ENCODE results near the gene NCKAP5. TPM values are rescaled to one million over a fixed set of nuclear protein-coding genes. Genes with fewer than 3 reads are reported as not detected.

NCKAP5 gene
- total RNA-seq, 2 donors from 2014 or later, result not detected

- Mint-ChIP-seq H3K36me3 (no peaks in the 10 kb centered on the region), H3K27ac (no peak overlapping the region), H3K9me3 (peaks cover 3% of the 10 kb centered on the region), H3K4me1 (ENCODE audit: low read depth in 2 of 2) (no peaks in the 10 kb centered on the region), H3K4me3 (no peak overlapping the region), H3K27me3 (no peaks in the 10 kb centered on the region)
- ATAC-seq, result no peak
- no peak for DNase-seq (ENCODE audit: low spot score)
These were observed 5.7 kb downstream of the NCKAP5 start for GRCh38 chr2:133562558-133562957.

GRCh38 chr2:133561045-133561852, 7.0 kb downstream of the NCKAP5 start:
- no peak for DNase-seq (ENCODE audit: low spot score)
- Mint-ChIP-seq H3K36me3 (no peaks in the 10 kb centered on the region), H3K9me3 (peaks cover 7% of the 10 kb centered on the region), H3K4me3 (no peak overlapping the region), H3K27me3 (no peaks in the 10 kb centered on the region), H3K4me1 (ENCODE audit: low read depth in 2 of 2) (no peaks in the 10 kb centered on the region), H3K27ac (no peak overlapping the region)
- no peak for ATAC-seq

- Mint-ChIP-seq H3K9me3 (peaks cover 7% of the 10 kb centered on the region), H3K4me1 (ENCODE audit: low read depth in 2 of 2) (no peaks in the 10 kb centered on the region), H3K4me3 (no peak overlapping the region), H3K27me3 (no peaks in the 10 kb centered on the region), H3K27ac (no peak overlapping the region), H3K36me3 (no peaks in the 10 kb centered on the region)
- DNase-seq (ENCODE audit: low spot score), result no peak
- ATAC-seq, result no peak
These were observed 10.6 kb downstream of the NCKAP5 start for GRCh38 chr2:133557614-133558013.

GRCh38 chr2:133553838-133554408, 14.3 kb downstream of the NCKAP5 start:
- DNase-seq (ENCODE audit: low spot score) (no peak), ATAC-seq (no peak)
- H3K36me3 Mint-ChIP-seq, result no peaks in the 10 kb centered on the region
- H3K9me3 Mint-ChIP-seq, result peaks cover 7% of the 10 kb centered on the region
- no peak overlapping the region for H3K27ac Mint-ChIP-seq
- no peaks in the 10 kb centered on the region for H3K27me3 Mint-ChIP-seq
- no peak overlapping the region for H3K4me3 Mint-ChIP-seq
- no peaks in the 10 kb centered on the region for H3K4me1 Mint-ChIP-seq (ENCODE audit: low read depth in 2 of 2)

GRCh38 chr2:133553251-133553650, 15.0 kb downstream of the NCKAP5 start:
- H3K9me3 Mint-ChIP-seq, result peaks cover 7% of the 10 kb centered on the region
- ATAC-seq (no peak), DNase-seq (ENCODE audit: low spot score) (no peak)
- H3K4me3 Mint-ChIP-seq, result no peak overlapping the region
- H3K27ac Mint-ChIP-seq, result no peak overlapping the region
- H3K27me3 Mint-ChIP-seq, result no peaks in the 10 kb centered on the region
- no peaks in the 10 kb centered on the region for H3K4me1 Mint-ChIP-seq (ENCODE audit: low read depth in 2 of 2)
- H3K36me3 Mint-ChIP-seq, result no peaks in the 10 kb centered on the region

- ATAC-seq (no peak), DNase-seq (ENCODE audit: low spot score) (no peak)
- H3K36me3 Mint-ChIP-seq, result no peaks in the 10 kb centered on the region
- no peaks in the 10 kb centered on the region for H3K4me1 Mint-ChIP-seq (ENCODE audit: low read depth in 2 of 2)
- H3K27ac Mint-ChIP-seq, result no peak overlapping the region
- no peaks in the 10 kb centered on the region for H3K27me3 Mint-ChIP-seq
- no peak overlapping the region for H3K4me3 Mint-ChIP-seq
- H3K9me3 Mint-ChIP-seq, result peaks cover 4% of the 10 kb centered on the region
These were observed 15.4 kb downstream of the NCKAP5 start for GRCh38 chr2:133552821-133553220.

- Mint-ChIP-seq H3K4me3 (no peak overlapping the region), H3K27ac (no peak overlapping the region), H3K36me3 (no peaks in the 10 kb centered on the region), H3K4me1 (ENCODE audit: low read depth in 2 of 2) (no peaks in the 10 kb centered on the region), H3K27me3 (no peaks in the 10 kb centered on the region), H3K9me3 (peaks cover 14% of the 10 kb centered on the region)
- DNase-seq (ENCODE audit: low spot score) (no peak), ATAC-seq (no peak)
These were observed 26.5 kb downstream of the NCKAP5 start for GRCh38 chr2:133541797-133542196.

- ATAC-seq, result no peak
- Mint-ChIP-seq H3K27ac (no peak overlapping the region), H3K9me3 (peaks cover 13% of the 10 kb centered on the region), H3K4me1 (ENCODE audit: low read depth in 2 of 2) (no peaks in the 10 kb centered on the region), H3K27me3 (no peaks in the 10 kb centered on the region), H3K36me3 (no peaks in the 10 kb centered on the region), H3K4me3 (no peak overlapping the region)
- DNase-seq (ENCODE audit: low spot score), result no peak
These were observed 26.9 kb downstream of the NCKAP5 start for GRCh38 chr2:133541376-133541775.

GRCh38 chr2:133532919-133533318, 35.3 kb downstream of the NCKAP5 start:
- Mint-ChIP-seq H3K27ac (no peak overlapping the region), H3K27me3 (no peaks in the 10 kb centered on the region), H3K36me3 (no peaks in the 10 kb centered on the region), H3K4me1 (ENCODE audit: low read depth in 2 of 2) (no peaks in the 10 kb centered on the region), H3K9me3 (peaks cover 3% of the 10 kb centered on the region), H3K4me3 (no peak overlapping the region)
- no peak for DNase-seq (ENCODE audit: low spot score)
- no peak for ATAC-seq

- no peak overlapping the region for H3K4me3 Mint-ChIP-seq
- H3K27ac Mint-ChIP-seq, result no peak overlapping the region
- H3K36me3 Mint-ChIP-seq, result no peaks in the 10 kb centered on the region
- no peak for ATAC-seq
- H3K4me1 Mint-ChIP-seq (ENCODE audit: low read depth in 2 of 2), result no peaks in the 10 kb centered on the region
- H3K9me3 Mint-ChIP-seq, result peaks cover 3% of the 10 kb centered on the region
- H3K27me3 Mint-ChIP-seq, result no peaks in the 10 kb centered on the region
- no peak for DNase-seq (ENCODE audit: low spot score)
These were observed 36.9 kb downstream of the NCKAP5 start for GRCh38 chr2:133531382-133531781.

- Mint-ChIP-seq H3K9me3 (peaks cover 3% of the 10 kb centered on the region), H3K27me3 (no peaks in the 10 kb centered on the region), H3K27ac (no peak overlapping the region), H3K4me3 (no peak overlapping the region), H3K4me1 (ENCODE audit: low read depth in 2 of 2) (no peaks in the 10 kb centered on the region), H3K36me3 (no peaks in the 10 kb centered on the region)
- DNase-seq (ENCODE audit: low spot score) (no peak), ATAC-seq (no peak)
These were observed 37.6 kb downstream of the NCKAP5 start for GRCh38 chr2:133530645-133531044.

GRCh38 chr2:133526530-133527300, 41.5 kb downstream of the NCKAP5 start:
- no peak overlapping the region for H3K27ac Mint-ChIP-seq
- DNase-seq (ENCODE audit: low spot score) (no peak), ATAC-seq (no peak)
- H3K36me3 Mint-ChIP-seq, result no peaks in the 10 kb centered on the region
- no peaks in the 10 kb centered on the region for H3K27me3 Mint-ChIP-seq
- peaks cover 5% of the 10 kb centered on the region for H3K9me3 Mint-ChIP-seq
- no peaks in the 10 kb centered on the region for H3K4me1 Mint-ChIP-seq (ENCODE audit: low read depth in 2 of 2)
- H3K4me3 Mint-ChIP-seq, result no peak overlapping the region

- no peak overlapping the region for H3K27ac Mint-ChIP-seq
- ATAC-seq, result no peak
- H3K27me3 Mint-ChIP-seq, result no peaks in the 10 kb centered on the region
- H3K9me3 Mint-ChIP-seq, result peaks cover 4% of the 10 kb centered on the region
- DNase-seq (ENCODE audit: low spot score), result no peak
- H3K4me1 Mint-ChIP-seq (ENCODE audit: low read depth in 2 of 2), result no peaks in the 10 kb centered on the region
- no peaks in the 10 kb centered on the region for H3K36me3 Mint-ChIP-seq
- H3K4me3 Mint-ChIP-seq, result no peak overlapping the region
These were observed 42.4 kb downstream of the NCKAP5 start for GRCh38 chr2:133525613-133526529.

Data from natural killer cell treated with Interleukin-12 subunit alpha and Interleukin-12 subunit beta and Interleukin-15 and Interleukin-18, amount 100 ng/mL, for 72 hours (primary cell).